ENCODE data around the gene SLC9A9. TPM values are rescaled to one million over a fixed set of nuclear protein-coding genes. Genes with fewer than 3 reads are reported as not detected.

The SLC9A9 gene
- total RNA-seq, 2 experiments from 2014 or later = 12.2 TPM

DNA sequence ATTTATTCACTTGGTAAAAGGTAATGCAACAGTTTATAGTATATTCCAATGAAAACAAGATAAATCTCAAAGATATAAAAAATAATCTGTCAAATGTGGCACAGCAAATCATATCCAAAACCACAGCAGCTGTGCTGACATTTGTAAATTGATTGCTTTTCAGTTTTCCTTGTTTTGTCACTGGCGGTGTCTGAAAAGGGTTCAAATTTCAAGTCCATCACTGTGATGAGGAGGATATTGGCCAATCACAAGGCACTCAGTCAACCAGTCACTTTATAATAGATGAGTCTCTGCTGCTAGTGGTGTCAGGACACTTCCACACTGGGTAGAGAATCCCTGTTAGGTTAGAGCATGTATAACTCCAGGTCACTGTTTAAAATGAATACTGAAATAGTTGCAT, 154.8 kb downstream of the SLC9A9 start:
- no peak for DNase-seq
- Histone ChIP-seq H3K4me3 (ENCODE audit: low read length) (no peak overlapping the region), H3K27ac (ENCODE audit: low read depth in 1 of 2, low read length in 2 of 2) (no peak overlapping the region), H3K4me1 (ENCODE audit: insufficient read depth, low read length) (no peaks in the 10 kb centered on the region), H3K27me3 (ENCODE audit: control insufficient read depth in 1 of 2, insufficient read depth in 2 of 2, low read length in 2 of 2) (no peaks in the 10 kb centered on the region), H3K9me3 (ENCODE audit: control insufficient read depth in 1 of 2, insufficient read depth in 1 of 2, low read length in 2 of 2) (no peaks in the 10 kb centered on the region), H3K36me3 (ENCODE audit: insufficient read depth, low read length) (no peaks in the 10 kb centered on the region)
- Mint-ChIP-seq H3K4me3 (no peak overlapping the region), H3K4me1 (ENCODE audit: low read depth) (no peaks in the 10 kb centered on the region), H3K9me3 (no peaks in the 10 kb centered on the region), H3K27ac (no peak overlapping the region), H3K36me3 (ENCODE audit: low read depth) (peaks cover 9% of the 10 kb centered on the region), H3K27me3 (no peaks in the 10 kb centered on the region)
- ChIA-PET CTCF (interaction anchor here (1.4 kb wide), 1 partner anchor 11 kb away, joined by 3 read pairs; no protein-coding TSS in a partner anchor), POLR2A (no interaction called here)
- intact Hi-C loops (cut with DNase I, micrococcal nuclease) = no loop called here
- no peak for TF ChIP-seq CTCF (IDR thresholded peaks at IDR 0.05)
- no peak for ATAC-seq (ENCODE audit: poor library complexity)

- Histone ChIP-seq H3K27ac (ENCODE audit: low read depth in 1 of 2, low read length in 2 of 2) (no peak overlapping the region), H3K9me3 (ENCODE audit: control insufficient read depth in 1 of 2, insufficient read depth in 1 of 2, low read length in 2 of 2) (no peaks in the 10 kb centered on the region), H3K4me1 (ENCODE audit: insufficient read depth, low read length) (no peaks in the 10 kb centered on the region), H3K27me3 (ENCODE audit: control insufficient read depth in 1 of 2, insufficient read depth in 2 of 2, low read length in 2 of 2) (no peaks in the 10 kb centered on the region), H3K36me3 (ENCODE audit: insufficient read depth, low read length) (no peaks in the 10 kb centered on the region), H3K4me3 (ENCODE audit: low read length) (no peak overlapping the region)
- peaks cover 4% of the 10 kb centered on the region for H3K36me3 Mint-ChIP-seq (ENCODE audit: low read depth)
- DNase-seq (no peak), ATAC-seq (ENCODE audit: poor library complexity) (no peak)
- ChIA-PET CTCF (no interaction called here), POLR2A (no interaction called here)
- H3K4me1 Mint-ChIP-seq (ENCODE audit: low read depth) = no peaks in the 10 kb centered on the region
- no peak for TF ChIP-seq CTCF (IDR thresholded peaks at IDR 0.05)
- H3K9me3 Mint-ChIP-seq = no peaks in the 10 kb centered on the region
- intact Hi-C loops (cut with DNase I, micrococcal nuclease) = no loop called here
- no peak overlapping the region for H3K27ac Mint-ChIP-seq
- H3K4me3 Mint-ChIP-seq = no peak overlapping the region
- no peaks in the 10 kb centered on the region for H3K27me3 Mint-ChIP-seq
These were observed 161.6 kb downstream of the SLC9A9 start for GRCh38 chr3:143686638-143687197.

DNA sequence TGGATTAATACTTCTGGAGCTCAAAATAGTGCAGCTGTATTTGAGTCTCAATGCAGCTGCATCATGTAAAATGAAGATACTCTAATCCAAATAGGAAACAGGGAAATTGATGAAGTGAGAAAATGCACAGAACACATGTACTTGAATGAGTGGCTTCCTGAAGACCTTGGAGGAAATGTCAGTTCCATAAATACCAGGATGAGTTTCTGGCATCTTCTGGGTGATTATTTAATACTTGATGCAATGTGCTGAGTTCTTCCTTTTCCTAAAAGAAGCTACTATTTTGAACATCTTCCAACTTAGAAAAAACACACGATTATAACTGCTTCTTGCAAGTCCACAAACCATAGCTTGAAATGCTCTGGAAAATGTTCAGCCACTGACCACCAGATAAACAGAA, 162.8 kb downstream of the SLC9A9 start:
- no peaks in the 10 kb centered on the region for H3K36me3 Mint-ChIP-seq (ENCODE audit: low read depth)
- no peaks in the 10 kb centered on the region for H3K4me1 Mint-ChIP-seq (ENCODE audit: low read depth)
- H3K9me3 Mint-ChIP-seq = no peaks in the 10 kb centered on the region
- DNase-seq (no peak), ATAC-seq (ENCODE audit: poor library complexity) (no peak)
- ChIA-PET CTCF (no interaction called here), POLR2A (no interaction called here)
- H3K4me3 Mint-ChIP-seq = no peak overlapping the region
- Histone ChIP-seq H3K4me3 (ENCODE audit: low read length) (no peak overlapping the region), H3K27ac (ENCODE audit: low read depth in 1 of 2, low read length in 2 of 2) (no peak overlapping the region), H3K27me3 (ENCODE audit: control insufficient read depth in 1 of 2, insufficient read depth in 2 of 2, low read length in 2 of 2) (no peaks in the 10 kb centered on the region), H3K36me3 (ENCODE audit: insufficient read depth, low read length) (no peaks in the 10 kb centered on the region), H3K9me3 (ENCODE audit: control insufficient read depth in 1 of 2, insufficient read depth in 1 of 2, low read length in 2 of 2) (no peaks in the 10 kb centered on the region), H3K4me1 (ENCODE audit: insufficient read depth, low read length) (no peaks in the 10 kb centered on the region)
- no peak overlapping the region for H3K27ac Mint-ChIP-seq
- TF ChIP-seq CTCF (IDR thresholded peaks at IDR 0.05) = no peak
- intact Hi-C loops (cut with DNase I, micrococcal nuclease) = no loop called here
- no peaks in the 10 kb centered on the region for H3K27me3 Mint-ChIP-seq

All from CD4-positive, alpha-beta T cell (primary cell).